HG03097 (cell line): ENCODE data around the gene LIN28A.
A peak's percentile ranks its signal among the peaks of the same experiment; 100 is the strongest.
"Not testable (repeated sequence)": the region's sequence is repeated elsewhere in the genome, so short reads cannot be mapped to it uniquely, and the experiment has no call there.

Source experiments
- ATAC-seq: cut with Tn5 transposase; IDR thresholded peaks from one replicate; pipeline ENCODE4 v1.9.1; 2021; ENCODE audit not compliant: unreplicated experiment, low FRiP score

LIN28A gene, protein sequence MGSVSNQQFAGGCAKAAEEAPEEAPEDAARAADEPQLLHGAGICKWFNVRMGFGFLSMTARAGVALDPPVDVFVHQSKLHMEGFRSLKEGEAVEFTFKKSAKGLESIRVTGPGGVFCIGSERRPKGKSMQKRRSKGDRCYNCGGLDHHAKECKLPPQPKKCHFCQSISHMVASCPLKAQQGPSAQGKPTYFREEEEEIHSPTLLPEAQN

DNA sequence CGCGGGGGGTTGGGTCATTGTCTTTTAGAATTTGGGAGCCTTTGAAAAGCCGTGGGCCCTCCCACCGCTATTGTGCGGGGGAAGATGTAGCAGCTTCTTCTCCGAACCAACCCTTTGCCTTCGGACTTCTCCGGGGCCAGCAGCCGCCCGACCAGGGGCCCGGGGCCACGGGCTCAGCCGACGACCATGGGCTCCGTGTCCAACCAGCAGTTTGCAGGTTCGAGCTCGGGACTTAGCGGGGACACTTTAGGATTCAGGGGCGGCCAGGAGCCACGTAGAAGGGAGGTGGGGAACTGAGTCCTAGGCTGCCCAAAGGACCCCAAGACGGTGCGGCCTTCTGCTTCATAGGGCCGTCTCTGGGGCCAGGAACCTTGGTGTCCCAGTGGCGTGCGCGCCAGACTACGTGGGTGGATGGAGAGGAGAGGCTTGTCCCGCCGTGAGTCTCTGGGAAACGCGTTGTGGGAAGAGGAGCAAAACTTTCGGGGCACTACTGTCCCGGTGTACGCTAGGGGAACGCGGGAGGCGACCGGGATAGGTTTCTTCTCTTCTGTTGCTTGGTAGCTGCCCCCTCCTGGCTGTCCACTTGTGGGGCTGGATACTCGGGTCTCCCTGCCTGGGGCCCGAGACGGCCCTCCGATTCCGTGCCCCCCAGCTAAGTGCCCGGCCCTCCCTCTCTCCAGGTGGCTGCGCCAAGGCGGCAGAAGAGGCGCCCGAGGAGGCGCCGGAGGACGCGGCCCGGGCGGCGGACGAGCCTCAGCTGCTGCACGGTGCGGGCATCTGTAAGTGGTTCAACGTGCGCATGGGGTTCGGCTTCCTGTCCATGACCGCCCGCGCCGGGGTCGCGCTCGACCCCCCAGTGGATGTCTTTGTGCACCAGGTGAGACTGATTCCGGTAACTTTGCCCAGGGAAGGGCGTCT lies at the start of gene LIN28A:
LIN28A (plus strand) TSS at position 112 of the 918 bp plus-strand sequence; CDS start at position 187, 75 bp downstream.
- no peak for ATAC-seq

DNA sequence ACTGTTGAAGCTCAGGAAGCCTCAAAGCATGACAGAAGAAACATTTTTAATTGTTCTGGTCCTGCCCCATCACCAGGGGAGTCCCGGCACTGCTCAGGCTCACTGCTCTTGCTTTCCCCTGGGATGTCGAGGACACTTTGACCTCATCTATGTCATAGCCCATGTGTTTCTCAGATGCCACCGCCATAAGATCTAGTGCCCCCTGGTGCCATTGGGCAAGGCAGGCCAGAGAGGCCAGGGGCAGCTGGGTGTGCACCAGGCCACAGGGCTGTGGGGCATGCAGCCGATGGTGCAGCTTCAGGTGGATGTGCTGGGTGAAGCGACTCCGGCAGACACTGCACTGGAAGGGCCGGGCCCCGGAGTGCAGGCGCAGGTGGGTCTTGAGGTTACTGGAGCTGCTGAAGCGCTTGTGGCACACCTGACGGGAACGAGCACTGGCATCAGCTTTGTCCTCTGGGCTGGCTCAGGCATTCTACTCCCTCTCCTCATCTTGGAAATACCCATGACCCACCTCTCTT lies 49.0 kb upstream of the LIN28A start:
- no peak for ATAC-seq

DNA sequence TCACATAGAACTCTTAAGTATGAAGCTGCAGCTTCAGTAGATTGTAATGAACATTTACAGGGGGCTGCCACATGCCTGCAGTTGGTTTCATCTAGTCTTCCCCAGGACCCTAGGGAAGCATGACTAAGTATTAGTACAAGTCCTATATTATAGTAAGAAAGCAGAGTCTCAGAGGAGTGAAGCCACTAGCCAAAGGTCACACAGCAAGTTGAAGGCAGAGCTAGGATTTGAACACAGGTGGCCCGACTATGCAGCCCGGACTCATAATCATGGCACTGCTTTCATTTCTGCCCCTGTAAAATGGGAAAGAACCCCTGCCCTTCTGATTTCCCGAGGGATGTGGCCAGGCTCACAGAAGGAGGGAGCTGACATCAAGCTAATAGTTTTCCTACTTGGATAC lies 48.3 kb upstream of the LIN28A start:
- no peak for ATAC-seq

DNA sequence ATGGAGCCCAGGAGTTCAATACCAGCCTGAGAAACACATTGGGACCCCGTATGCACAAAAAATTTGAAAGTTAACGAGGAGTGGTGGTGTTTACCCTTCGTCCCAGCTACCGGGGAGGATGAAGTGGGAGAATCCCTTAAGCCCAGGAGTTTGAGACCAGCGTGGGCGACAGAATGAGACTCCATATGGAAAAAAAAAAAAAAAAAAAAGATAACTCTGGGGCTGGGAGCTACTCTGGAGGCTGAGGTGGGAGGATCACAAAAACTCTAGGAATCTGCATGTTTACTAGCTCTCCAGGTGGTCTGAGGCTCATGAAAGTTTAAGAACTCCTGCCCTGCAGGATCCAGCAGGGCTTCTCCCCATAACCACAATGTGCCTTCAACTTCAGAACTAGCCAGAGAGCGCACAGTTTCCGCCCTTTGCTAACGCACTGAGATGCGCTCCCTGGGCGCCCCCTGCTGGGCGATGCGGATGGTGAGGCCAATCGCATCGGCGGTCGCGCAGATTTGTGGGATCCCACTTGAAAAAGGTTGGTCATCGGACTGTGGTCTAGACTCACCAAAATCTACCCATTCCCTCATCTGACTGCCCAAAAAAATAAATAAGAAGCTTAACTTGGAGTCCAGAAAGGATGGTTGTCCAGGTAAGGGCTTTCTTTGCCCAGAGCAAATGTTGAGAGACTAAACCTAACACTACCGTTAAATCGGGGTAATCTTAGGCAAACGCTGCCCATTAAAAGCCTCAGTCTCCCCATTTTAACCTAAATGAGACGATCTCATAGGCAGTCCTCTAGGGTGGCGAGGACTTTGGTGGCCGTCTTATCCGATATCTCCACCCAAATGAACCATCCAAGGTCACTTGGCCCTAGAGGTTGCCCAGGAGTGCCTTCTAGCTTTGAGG lies 46.8 kb upstream of the LIN28A start:
- ATAC-seq, result no peak

DNA sequence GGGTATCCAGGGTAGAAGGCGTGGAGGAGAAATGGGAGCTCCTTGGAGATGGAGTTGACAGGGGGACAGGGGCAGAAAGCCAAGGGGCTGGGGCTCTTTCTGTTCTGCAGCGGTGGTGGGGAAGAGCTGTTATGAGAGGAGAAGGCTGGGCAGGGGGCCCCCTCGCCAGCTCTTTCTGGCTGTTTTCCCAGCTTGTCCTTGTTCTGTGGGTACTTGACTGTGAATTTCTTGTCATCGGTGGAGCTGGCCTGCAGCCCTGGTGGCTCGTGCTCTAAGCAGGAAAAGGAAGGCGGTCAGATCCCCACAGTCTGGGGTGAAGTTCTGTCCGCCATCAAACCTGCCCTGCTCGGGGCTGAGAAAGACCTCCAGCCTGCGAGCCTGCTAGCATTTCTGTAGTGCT lies 45.7 kb upstream of the LIN28A start:
- no peak for ATAC-seq

DNA sequence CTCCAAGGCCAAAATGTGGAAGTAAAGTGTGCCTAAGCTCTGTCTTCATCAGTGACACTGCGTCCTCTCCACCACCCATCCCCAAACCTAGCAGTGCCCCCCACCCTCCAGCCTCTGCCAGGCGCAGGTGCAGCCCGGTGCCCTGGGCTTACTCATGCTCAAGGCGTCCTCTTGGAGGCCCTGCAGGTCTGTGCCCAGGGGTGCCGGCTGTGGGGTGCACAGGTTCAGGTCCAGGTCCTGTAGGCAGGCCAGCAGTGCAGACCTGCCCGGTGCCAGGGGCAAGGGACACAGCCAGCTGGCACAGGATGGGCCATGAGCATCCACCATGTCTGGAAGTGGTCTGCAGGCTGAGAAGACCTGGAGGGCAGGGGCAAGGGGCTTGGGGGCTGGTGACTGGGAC lies 43.2 kb upstream of the LIN28A start:
- no peak for ATAC-seq

DNA sequence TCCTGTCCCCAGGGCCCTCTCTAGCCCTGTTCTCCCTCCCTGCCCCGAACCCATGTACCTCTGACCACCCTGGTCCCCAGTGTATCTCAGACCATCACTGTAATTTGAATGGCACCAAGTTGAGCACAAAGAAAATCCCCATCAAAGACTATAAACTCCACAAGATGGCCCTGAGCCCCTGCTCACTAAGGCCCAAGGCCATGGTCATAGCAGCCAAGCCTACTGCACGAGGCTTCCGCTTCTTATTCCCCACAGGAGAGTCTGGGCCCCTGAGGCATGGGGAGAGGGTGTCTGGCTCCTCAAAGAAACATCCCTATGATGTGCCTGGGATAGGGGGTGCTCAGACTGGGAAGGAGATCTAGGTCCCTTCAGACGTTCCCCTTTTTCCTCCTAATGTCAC lies 42.6 kb upstream of the LIN28A start:
- no peak for ATAC-seq

DNA sequence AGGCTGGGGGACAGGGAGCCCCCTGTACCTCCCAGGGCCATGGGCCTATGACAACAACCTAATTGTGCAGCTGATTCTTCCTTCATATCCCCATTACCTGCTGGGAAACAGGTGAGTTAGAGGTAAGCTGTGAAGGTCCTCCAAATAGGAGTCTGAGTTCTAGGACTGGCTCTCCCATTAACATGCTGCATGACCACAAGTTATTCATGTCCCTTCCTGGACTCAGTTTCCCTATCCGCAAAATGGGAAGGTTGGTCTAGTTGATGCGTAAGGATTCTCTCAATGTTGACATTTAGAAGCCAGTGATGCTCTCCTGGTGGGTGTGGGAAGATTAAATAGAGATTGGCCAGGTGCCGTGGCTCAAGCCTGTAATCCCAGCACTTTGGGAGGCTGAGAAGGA lies 42.1 kb upstream of the LIN28A start:
- no peak for ATAC-seq

DNA sequence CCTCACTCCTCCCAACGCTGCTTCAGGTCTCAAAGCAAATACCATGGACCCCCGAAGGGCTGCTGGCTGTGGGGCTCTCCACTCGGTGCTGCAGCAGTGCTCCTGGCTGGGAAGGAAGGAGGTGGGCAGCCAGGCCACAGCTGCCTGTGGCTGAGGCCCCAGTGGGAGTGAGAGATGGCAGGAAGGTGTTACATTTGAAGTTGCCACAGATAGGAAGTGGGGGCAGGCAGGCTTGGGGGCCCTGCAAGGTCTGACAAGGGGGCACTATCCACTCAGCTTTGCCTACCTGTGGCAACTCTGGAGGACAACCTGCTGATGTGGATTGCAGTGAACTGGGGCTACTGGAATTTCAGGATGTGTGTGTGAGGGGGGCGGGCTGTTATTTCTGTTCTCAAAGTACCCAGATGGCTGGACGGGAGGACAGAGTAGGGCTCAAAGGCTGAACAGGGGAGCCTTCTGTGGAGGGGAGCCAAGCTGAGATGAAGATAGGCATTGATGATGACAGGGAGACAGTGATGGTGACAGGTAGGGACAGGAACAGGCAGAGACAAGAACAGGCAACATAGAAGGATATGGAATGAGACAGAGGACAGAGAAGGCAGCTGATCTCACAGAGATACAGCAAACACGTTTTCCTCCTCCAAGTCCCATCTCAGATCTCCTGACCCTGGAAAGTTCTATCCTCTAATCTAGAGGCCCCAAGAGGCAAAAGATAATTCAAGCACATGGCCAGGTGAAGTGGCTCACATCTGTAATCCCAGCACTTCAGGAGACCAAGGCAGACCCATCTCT lies 39.8 kb upstream of the LIN28A start:
- ATAC-seq, result no peak

DNA sequence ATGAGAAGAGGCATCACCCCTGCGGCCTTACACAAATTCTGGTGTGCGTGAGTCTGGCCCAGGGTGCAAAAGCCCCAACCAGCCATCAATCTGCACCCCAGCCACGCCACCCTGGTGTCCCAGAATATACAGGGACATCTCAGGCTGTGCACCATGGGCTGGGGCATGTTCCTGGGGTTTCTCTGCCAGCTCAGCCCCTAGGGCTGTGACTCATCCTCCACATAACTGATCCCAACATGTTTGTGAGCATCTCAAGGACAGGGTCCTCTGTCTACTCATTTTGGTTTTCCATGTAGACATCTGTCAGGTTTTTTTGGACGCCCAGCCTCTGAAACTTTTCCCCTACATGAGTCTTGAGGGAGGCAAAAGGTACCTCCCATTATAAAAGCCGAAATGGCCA lies 38.6 kb upstream of the LIN28A start:
- ATAC-seq, result no peak

DNA sequence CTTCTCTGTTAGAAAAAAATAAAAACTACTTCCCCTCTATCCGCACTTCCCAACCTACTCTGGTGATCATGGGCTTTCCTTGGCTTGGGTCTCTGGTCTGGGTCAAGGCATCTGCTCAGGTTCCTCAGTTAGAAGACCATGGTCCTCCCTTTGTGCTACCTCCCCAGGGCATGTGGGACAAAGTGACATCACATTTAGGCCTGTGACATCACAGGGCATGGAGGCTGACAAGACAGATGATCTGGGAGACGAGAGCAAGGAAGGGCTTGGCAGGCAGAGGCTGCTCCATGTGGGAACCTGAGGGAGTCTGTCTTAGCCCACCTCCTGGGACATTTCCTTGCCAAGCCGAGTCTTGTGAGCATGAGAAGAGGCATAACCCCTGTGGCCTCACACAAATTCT lies 38.0 kb upstream of the LIN28A start, which contains the start of gene ZNF683:
ZNF683 (minus strand) TSS at position 140 of the 400 bp plus-strand sequence. CDS start 4,179 bp downstream, outside the sequence.
- not testable (repeated sequence) for ATAC-seq

DNA sequence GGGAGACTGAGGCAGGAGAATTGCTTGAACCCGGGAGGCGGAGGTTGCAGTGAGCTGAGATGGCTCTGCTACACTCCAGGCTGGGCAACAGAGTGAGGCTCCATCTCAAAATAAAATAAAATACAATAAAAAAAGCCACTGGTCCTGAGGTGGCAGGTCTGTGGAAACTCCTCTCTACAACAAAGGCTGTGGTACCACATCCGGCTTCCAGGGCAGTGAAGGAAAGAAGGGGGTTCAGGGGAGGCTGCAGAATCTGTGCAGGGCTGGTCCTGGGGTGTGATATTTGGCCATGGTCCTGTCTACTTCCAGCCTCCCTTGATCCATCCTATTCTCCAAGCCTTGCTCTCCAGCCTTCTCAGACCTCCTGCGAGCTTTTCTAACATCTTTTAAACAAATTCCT lies 37.3 kb upstream of the LIN28A start:
- ATAC-seq, result no peak

DNA sequence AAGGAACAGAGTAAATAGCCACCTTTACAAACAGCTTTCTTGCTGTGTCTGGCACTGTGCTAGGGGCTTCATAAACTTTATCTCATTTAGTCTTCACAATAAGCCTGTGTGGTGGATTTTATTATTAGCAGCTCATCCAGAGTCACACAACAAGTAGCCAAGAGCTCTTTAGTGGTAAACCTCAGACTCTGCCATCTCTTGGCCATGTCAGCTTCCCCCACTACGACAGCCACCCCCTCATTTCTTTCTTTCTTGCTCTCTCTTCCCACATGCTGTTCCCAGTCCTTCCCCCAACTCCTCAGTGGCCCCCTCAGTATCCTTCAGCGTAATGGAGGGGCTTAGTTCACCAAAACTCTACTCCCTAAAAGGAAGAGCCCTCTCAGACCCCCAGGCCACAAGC lies 36.8 kb upstream of the LIN28A start:
- no peak for ATAC-seq

DNA sequence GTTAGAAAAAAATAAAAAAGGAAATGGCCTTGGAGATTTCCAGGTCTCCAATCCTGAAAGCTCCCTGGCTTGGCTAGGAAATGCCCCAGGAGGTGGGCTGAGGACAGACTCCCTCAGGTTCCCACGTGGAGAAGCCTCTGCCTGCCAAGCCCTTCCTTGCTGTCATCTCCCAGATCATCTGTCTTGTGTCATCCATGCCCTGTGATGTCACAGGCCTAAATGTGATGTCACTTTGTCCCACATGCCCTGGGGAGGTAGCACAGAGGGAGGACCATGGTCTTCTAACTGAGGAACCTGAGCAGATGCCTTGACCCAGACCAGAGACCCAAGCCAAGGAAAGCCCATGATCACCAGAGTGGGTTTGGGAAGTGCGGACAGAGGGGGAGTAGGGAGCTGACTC lies 36.3 kb upstream of the LIN28A start:
- ATAC-seq, result not testable (repeated sequence)

DNA sequence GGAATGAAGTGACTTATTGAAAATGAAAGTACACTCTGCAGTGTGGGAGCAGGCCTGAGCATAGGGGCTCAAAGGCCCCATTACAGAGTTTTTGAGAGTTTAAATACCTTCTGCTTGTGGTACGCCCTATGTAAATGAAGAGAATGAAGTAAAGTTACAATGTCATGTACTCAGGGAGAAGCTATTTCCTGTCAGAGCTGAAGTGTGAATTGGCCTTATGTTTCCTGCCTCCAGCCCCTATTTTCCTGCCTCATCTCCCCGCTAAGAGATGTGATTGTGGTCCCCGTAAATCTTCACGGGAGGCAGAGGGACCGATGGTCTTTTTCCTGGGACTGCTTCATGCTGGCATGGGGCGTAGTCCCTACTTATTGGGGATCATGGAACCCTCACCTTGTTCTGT lies 35.5 kb upstream of the LIN28A start:
- no peak for ATAC-seq

DNA sequence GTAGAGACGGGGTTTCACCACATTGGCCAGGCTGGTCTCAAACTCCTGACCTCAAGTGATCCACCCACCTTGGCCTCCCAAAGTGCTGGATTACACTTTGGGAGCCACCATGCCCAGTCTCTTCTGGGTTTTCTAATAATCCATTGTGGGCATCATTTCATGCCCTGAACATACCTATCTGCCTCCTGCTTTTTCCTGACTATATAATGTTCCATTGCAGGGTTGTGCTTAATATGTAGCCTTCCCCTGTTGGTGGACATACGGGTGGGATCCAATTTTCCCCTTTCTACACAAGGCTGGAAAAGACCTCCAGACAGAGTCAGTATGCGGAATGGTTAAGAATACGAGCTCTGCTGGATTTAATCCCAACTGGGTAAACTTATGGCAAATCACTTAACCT lies 34.6 kb upstream of the LIN28A start:
- no peak for ATAC-seq

DNA sequence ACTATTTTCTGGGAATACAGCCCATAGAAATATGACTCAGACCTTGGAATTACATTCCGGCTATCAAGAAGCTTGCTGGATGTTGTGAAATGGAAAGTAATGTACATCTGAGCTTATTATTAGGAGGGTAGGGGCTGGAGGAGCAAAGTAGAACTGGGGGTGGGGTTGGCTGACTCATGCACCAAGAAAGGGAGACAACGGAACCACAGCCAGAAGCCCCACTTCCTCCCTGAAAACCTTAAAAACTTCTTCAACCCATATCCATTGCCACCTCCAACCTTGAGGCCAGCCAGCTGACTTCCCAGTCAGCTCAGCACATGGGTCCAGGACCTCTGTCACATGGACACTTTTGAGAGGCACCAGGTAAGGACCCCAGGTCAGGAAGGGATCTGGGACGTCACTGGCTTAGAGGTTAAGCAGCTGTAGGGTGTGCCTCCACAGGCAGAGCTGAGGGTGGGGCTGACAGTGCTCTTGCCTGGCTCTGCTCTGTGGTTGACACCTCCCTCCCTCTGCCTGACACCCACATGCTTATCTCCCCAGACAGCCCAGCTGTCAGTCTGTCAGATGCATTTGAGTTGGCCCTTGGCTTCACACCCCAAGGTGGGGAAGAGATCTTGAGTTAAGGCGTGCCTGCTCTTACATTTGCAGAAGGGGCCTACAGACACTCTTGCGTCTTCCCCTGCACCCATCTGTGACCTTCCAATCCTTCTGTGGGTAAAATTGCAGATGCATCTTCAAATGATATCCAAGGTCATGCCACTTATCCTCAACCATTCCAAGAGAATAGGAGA lies 32.3 kb upstream of the LIN28A start:
- ATAC-seq, result peak; percentile 57

DNA sequence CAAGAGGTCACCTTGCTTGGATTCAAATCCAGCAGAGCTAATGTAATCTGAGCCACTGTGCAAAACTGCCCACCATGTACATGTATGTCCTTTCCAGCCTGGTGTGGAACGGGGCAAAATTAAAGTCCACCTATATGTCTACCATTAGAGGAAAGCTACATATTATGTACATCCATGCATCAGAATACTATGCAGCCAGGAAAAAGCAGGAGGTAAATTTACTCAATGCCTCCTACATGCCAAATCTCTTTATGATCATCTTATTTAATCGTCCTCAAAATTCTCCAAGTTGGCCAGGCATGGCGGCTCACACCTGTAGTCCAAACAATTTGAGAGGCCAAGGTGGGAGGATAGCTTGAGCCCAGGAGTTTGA lies 31.8 kb upstream of the LIN28A start:
- no peak for ATAC-seq

DNA sequence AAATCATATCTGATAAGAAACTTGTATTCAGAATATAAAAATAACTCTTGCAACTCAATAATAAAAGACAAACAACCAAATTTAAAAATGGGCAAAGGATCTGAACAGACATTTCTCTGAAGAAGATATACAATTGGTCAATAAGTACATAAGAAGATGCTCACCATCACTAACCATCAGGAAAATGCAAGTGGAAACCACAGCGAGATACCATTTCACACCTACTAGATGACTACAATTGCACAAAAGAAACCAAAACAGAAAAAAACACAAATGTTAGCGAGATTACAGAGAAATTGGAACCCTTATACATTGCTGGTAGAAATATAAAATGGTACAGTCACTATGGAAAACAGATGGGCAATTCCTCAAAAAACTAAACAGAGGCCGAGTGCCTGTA lies 26.5 kb upstream of the LIN28A start:
- no peak for ATAC-seq
